GM13976 (cell line): Measurements from ENCODE around the gene USP37.

ENCODE experiments used
- DNase-seq: peaks from one replicate; pipeline ENCODE4 v3.0.0; 2012; ENCODE audit warnings: low spot score
- in situ Hi-C: fragments of 300-500 bp; cut with MboI; formaldehyde crosslinking; loops from one replicate; pipeline ENCODE4 v1.12.0; 2022; ENCODE audit warnings: low sequenced_read_pairs, mixed read lengths, inconsistent platforms; ENCODE audit not compliant: unreplicated experiment
- TF ChIP-seq, protein P1 (sequence below): IDR thresholded peaks from 2 replicates; pipeline ENCODE4 v1.5.1; 2012; ENCODE audit warnings: borderline replicate concordance, mild to moderate bottlenecking; ENCODE audit not compliant: insufficient read depth; ENCODE audit errors: extremely low read depth, missing control alignments, control extremely low read depth

Gene USP37

DNA sequence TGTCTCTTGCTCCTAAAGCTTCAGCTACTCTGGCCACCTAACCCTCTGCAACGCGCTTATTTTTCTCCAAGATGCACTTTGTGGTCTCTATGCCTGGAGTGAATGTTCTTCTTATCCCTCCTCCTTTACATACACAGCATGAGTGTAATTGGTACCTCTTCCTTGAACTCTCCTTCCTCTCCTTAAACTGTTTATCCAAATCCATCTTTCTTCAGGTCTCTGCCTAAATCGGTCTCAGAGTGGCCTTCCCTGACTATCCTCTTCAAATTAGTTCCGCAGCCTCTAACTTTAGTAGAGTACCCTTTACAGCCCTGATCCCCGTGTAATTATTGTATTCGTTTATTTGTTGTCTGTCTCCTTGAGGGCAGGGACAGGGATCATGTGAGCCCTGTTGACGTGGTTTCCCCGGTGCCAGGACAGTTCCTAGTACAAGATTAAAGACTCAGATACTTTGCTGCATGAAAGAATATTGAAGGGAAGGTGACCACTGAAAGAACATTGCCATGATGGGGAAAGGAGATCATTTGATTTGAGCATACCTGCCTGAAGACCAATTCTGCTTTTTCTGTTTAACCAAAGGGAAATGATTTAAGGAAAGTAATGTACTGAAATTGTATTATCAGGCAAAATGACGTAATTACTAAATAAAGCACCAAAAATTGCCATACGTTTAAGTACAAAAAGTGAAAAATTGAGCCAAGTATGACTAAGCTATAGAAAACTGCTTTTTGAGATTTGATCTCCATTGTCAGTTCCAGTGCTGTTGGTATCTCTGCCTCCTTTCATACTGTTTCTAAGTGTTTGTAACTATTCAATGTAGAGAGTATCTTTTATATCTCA, 1.7 kb upstream of the USP37 start:
- TF ChIP-seq, protein P1, sequence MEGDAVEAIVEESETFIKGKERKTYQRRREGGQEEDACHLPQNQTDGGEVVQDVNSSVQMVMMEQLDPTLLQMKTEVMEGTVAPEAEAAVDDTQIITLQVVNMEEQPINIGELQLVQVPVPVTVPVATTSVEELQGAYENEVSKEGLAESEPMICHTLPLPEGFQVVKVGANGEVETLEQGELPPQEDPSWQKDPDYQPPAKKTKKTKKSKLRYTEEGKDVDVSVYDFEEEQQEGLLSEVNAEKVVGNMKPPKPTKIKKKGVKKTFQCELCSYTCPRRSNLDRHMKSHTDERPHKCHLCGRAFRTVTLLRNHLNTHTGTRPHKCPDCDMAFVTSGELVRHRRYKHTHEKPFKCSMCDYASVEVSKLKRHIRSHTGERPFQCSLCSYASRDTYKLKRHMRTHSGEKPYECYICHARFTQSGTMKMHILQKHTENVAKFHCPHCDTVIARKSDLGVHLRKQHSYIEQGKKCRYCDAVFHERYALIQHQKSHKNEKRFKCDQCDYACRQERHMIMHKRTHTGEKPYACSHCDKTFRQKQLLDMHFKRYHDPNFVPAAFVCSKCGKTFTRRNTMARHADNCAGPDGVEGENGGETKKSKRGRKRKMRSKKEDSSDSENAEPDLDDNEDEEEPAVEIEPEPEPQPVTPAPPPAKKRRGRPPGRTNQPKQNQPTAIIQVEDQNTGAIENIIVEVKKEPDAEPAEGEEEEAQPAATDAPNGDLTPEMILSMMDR, result no peak
- no peak for DNase-seq
- in situ Hi-C loops, result no loop called here

DNA sequence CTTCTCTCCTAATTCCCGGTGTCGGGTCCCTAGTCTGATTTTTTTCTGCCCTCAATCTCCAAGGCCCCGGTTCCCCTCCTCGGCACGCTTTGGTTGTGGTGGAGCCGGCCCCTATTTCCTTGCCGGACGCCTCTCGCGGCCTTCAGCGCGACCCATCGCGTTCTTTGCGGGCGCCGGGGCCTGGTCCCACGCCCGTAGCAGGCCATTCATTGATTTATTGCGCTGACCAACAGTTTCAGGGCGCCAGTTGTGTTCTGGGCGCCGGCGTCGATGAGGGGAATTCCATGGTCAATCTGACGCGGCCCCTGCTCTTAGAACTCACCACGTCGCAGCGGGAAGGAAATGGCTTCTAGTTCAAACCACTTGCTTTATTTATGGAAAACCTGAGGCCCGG, 884 bp upstream of the USP37 start:
- TF ChIP-seq, protein P1, result no peak
- DNase-seq, result peak; percentile 67
- in situ Hi-C loops, result no loop called here

DNA sequence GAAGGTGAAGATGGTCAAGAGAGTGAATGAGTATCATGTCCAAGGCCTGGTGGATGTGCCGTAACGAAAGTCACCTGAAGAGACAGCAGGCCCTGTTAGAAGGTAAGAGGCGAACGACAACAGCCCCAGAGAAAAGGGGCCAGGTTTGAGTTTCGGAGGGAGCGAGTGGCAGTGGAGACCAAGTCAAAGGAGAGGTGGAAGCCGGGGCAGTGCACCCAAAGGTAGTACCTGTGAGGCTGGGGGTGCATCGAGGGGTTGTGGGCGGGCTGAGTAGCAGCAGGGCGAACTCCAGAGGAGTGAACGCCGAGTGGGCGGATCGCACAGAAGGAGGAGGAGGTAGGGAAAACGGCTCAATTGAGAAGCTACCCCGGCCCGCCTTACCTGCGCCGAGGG, 358 bp downstream of the USP37 start:
- TF ChIP-seq, protein P1, result no peak
- in situ Hi-C loops, result no loop called here
- no peak for DNase-seq

DNA sequence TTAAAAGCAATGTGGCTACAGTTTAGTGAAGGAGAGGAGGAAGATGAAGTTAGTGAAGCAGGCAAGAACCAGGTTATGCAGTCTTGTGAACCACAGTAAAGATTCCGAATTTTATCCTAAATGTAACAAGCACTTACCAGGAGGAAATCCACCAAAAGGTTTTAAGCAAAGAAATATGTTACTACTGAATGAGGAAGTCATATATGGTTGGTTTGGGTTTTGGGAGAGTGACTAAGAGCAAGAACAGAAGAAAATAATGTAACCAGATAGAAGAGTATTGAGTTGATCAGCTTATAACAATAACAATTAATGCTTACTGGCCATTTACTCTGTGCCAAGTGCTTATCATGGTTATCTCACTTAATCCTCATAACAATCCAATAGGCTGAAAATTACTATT, 1.9 kb downstream of the USP37 start:
- TF ChIP-seq, protein P1, result no peak
- in situ Hi-C loops, result no loop called here
- no peak for DNase-seq

DNA sequence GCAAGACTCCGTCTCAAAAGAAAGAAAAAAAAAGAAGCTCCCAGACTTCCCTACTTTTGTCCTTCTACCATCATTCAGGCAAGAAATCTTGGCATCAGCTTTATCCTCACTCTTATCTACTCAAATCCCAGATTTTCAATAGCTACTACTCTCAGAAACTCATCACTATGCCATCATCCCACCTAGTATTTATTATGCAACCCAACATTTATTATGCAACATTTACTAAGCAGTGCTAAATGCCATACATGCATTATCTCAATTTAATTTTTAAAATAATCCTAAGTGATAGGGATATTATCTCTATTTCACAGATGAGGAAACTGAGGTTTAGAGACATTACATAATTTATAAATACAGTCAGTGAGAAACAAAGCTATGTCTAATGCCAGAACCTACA, 4.1 kb downstream of the USP37 start:
- TF ChIP-seq, protein P1, result no peak
- in situ Hi-C loops, result no loop called here
- DNase-seq, result no peak

DNA sequence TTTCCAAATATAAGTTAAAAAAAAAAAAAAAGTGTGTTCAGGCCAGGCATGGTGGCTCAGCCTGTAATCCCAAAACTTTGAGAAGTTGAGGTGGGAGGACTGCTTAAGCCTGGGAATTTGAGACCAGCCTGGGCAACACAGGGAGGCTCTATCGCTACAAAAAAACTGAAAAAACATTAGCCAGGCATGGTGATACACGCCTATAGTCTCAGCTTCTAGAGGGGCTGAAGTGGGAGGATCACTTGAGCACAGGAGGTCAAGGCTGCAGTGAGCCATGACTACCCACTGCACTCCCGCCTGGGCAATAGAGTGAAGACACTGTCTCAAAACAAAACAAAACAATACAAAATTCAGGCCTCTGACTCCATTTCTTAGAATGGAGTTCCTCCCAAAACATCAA, 9.2 kb downstream of the USP37 start:
- in situ Hi-C loops, result no loop called here
- TF ChIP-seq, protein P1, result no peak
- DNase-seq, result no peak
